Renal cortical epithelial cell (primary cell): ENCODE measurements around the gene PGRMC2. TPM values are rescaled to one million over a fixed set of nuclear protein-coding genes. Genes with fewer than 3 reads are reported as not detected.
A peak's percentile ranks its signal among the peaks of the same experiment; 100 is the strongest.
"Not testable (repeated sequence)": the region's sequence is repeated elsewhere in the genome, so short reads cannot be mapped to it uniquely, and the experiment has no call there.

Source experiments
- DNase-seq: peaks from one replicate; pipeline ENCODE4 v3.0.0-alpha.2; 2011; ENCODE audit warnings: low read depth
- total RNA-seq: library from RNA; depleted of rRNA; stranded (reverse); fragments of >200 nt; gene quantifications from 2 replicates; pipeline ENCODE4 v1.2.3, GENCODE V29; 2014

Gene PGRMC2
- total RNA-seq, 1 donor from 2014 or later, result 289 TPM

GRCh38 chr4:128267745-128268144, 19.9 kb downstream of the PGRMC2 start:
- no peak for DNase-seq

GRCh38 chr4:128267171-128267570, 20.4 kb downstream of the PGRMC2 start:
- DNase-seq, result not testable (repeated sequence)

- DNase-seq, result not testable (repeated sequence)
Observed at GRCh38 chr4:128265550-128265949, 22.1 kb downstream of the PGRMC2 start.

- not testable (repeated sequence) for DNase-seq
Observed at GRCh38 chr4:128259889-128260288, 27.7 kb downstream of the PGRMC2 start.

GRCh38 chr4:128258166-128258565, 29.4 kb downstream of the PGRMC2 start:
- DNase-seq, result not testable (repeated sequence)

- no peak for DNase-seq
Observed at GRCh38 chr4:128256539-128256938, 31.1 kb downstream of the PGRMC2 start.

- DNase-seq, result no peak
Observed at GRCh38 chr4:128255906-128256305, 31.7 kb downstream of the PGRMC2 start.

GRCh38 chr4:128249787-128250668, 37.6 kb downstream of the PGRMC2 start:
- DNase-seq, result no peak

- DNase-seq, result no peak
Observed at GRCh38 chr4:128247906-128248305, 39.7 kb downstream of the PGRMC2 start.

- not testable (repeated sequence) for DNase-seq
Observed at GRCh38 chr4:128245391-128245790, 42.2 kb downstream of the PGRMC2 start.

- no peak for DNase-seq
Observed at GRCh38 chr4:128244379-128244778, 43.2 kb downstream of the PGRMC2 start.

GRCh38 chr4:128242601-128243000, 45.0 kb downstream of the PGRMC2 start:
- no peak for DNase-seq

GRCh38 chr4:128241981-128242380, 45.6 kb downstream of the PGRMC2 start:
- DNase-seq, result no peak

GRCh38 chr4:128241425-128241913, 46.1 kb downstream of the PGRMC2 start:
- DNase-seq, result peak; percentile 95

- DNase-seq, result no peak
Observed at GRCh38 chr4:128241019-128241418, 46.6 kb downstream of the PGRMC2 start.

GRCh38 chr4:128234836-128235235, 52.8 kb downstream of the PGRMC2 start:
- no peak for DNase-seq

GRCh38 chr4:128232719-128233118, 54.9 kb downstream of the PGRMC2 start:
- DNase-seq, result peak; percentile 9

- DNase-seq, result peak; percentile 72
Observed at GRCh38 chr4:128228845-128229795, 58.5 kb downstream of the PGRMC2 start.

- peak; percentile 37 for DNase-seq
Observed at GRCh38 chr4:128227991-128228571, 59.5 kb downstream of the PGRMC2 start.

- peak; percentile 72 for DNase-seq
Observed at GRCh38 chr4:128225148-128225547, 62.5 kb downstream of the PGRMC2 start.

- DNase-seq, result peak; percentile 60
Observed at GRCh38 chr4:128221586-128221985, 66.0 kb downstream of the PGRMC2 start.
